IPS DF 4.7 (cell line): Measurements from ENCODE around the gene IQCE.
"Not testable (repeated sequence)": the region's sequence is repeated elsewhere in the genome, so short reads cannot be mapped to it uniquely, and the experiment has no call there.

Experiments
- DNase-seq: peaks from one replicate; pipeline ENCODE4 v3.0.0-alpha.2; 2013; ENCODE audit warnings: low spot score; ENCODE audit errors: extremely low read depth

Gene IQCE

DNA sequence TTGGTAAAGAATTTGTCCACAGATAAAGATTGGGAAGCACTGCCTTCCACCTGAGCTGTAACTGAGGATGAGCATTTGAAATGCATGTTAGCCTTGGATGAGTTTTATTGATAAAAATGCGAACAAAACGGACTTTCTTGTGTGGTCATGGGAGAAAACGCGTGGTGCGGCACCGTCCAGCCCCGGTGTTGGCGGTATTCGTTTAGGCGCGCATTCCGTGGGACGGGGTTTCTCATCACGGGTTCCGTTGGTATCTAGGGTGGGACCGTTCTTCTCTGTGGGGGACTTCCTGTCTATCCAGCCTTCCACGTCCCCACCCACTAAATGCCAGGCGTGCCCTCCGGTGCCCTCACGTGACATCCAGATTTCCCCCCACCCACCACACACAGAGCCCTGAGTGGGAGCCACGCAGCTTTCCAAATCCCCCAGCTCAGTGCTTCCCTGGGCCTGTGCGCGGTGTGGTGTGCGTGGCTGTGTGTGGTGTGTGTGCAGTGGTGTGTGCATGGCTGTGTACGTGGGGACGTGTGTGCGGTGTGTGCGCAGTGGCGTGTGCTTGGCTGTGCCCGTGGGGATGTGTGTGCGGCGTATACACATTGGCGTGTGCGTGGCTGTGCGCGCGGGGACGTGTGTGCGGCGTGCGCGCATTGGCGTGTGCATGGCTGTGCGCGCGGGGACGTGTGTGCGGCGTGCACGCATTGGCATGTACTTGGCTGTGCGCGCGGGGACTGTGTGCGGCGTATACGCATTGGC lies 18.1 kb downstream of the IQCE start:
- DNase-seq: no peak

DNA sequence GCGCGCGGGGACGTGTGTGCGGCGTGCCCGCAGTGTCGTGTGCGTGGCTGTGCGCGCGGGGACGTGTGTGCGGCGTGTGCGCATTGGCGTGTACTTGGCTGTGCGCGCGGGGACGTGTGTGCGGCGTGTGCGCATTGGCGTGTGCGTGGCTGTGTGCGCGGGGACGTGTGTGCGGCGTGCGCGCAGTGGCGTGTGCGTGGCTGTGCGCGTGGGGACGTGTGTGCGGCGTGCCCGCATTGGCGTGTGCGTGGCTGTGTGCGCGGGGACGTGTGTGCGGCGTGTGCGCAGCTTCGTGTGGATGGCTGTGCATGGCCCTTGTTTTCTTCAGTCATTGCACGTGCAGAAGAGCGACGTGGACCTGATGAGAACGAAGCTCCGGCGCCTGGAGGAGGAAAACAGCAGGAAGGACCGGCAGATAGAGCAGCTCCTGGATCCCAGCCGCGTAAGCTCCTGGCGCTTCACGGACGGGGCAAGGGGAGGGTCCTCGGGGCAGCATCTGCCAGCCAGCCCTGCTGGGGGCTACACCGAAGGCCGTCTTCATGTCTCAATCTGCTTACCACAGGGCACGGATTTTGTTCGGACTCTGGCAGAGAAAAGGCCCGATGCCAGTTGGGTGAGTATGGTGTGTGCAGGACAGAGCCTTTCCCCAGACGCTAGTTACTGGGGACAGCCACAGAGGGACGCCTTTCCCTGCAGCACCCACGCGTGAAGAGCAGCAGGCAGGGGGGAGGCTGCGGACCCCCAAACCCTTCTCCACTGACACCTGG lies 19.3 kb downstream of the IQCE start:
- DNase-seq: no peak

DNA sequence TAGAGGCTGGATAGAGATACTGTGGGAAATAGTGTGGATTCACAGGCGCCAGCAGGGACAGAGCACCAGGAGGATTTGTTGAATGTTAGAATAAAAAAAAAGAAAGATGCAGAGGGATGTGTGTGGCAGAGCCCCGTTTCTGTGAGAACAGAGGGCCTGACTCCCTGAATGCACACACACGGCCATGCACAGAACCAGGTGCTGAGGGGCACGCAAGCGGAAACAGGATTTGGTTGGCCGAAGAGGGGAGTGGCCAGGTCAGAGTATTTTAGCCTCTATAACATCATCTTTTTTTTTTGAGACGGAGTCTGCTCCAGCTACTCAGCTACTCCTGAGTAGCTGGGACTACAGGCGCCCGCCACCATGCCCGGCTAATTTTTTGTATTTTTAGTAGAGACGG lies 21.9 kb downstream of the IQCE start:
- no peak for DNase-seq

DNA sequence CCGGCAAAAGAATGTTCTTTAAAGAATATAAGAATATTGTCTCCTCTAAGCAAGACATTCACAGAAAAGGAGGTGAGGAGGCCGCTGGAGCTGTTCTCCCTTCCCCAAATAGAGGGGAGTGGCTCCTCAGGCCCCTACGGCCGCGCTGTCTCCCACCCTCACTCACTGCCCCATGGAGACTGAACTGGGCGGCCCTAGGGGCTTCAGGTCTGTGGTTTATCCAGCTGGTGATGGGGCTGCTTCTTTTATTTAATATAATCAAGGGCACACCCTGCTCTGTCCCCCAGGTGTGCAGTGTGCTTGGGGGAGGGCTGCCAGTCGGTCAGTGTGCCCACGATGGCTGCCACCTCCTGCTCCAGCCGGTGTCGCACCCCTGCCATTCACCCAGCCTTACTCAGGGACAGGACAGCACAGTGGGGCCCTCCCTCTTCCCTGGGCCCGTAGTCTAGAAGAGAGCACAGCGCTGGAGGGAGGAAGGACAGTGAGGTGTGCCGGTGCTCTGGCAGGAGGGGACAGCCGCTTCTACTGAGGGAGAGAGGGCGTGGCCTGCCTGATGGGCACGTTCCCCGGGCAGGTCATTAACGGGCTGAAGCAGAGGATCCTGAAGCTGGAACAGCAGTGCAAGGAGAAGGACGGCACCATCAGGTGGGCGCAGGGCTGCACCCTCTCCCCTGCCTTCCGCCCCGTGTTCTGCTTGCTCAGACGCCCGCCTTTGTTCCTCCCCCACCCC lies 23.4 kb downstream of the IQCE start:
- DNase-seq: no peak

DNA sequence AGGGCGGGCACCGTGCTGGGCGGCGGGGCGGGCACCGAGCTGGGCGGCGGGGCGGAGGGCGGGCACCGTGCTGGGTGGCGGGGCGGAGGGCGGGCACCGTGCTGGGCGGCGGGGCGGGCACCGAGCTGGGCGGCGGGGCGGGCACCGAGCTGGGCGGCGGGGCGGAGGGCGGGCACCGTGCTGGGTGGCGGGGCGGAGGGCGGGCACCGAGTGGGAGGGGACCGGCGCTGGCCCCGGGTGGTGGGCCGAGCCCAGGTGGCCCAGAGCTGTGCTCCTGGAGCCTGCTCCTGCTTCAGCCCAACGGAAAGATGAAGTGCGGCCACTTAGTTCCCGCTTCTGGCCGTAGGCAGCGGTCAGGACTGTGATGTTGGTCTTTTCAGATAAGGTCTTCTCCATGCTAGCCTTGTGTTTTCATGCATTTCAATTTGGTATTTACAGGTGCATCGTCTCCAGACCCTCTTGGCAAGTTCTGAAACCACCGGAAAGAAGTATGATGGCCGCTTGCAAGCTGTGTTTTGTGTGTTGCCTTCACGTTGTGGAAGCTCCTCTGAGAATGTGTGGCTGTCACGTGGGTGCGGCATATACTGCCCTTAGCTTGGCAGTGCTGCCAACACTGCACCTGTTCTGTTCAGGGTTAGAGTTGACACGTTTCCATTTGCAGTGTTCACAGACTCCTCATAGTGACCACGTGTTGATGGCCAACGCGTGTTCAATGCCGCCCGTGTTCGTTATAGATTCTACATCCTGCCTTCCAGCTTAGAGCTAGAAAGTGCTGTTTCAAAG lies 25.2 kb downstream of the IQCE start:
- no peak for DNase-seq

DNA sequence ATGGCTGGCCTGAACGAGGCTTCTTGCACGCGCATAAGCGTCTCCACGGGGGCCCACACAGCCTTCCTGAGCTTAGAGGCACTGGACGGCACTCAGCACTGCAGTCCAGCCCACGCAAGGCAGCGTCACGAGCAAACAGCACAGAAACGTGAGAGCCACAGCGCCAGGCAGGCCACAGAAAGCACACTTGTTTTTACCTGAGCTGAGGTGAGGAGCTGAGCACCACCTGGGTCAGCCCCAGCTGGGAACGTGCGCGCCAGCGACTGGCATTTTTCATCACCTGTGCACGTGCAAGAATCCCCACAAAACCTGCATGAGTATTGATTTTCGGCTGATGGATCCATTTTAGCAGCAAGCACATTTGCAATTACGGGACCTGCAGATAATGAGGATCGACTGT lies 26.7 kb downstream of the IQCE start:
- DNase-seq: no peak

DNA sequence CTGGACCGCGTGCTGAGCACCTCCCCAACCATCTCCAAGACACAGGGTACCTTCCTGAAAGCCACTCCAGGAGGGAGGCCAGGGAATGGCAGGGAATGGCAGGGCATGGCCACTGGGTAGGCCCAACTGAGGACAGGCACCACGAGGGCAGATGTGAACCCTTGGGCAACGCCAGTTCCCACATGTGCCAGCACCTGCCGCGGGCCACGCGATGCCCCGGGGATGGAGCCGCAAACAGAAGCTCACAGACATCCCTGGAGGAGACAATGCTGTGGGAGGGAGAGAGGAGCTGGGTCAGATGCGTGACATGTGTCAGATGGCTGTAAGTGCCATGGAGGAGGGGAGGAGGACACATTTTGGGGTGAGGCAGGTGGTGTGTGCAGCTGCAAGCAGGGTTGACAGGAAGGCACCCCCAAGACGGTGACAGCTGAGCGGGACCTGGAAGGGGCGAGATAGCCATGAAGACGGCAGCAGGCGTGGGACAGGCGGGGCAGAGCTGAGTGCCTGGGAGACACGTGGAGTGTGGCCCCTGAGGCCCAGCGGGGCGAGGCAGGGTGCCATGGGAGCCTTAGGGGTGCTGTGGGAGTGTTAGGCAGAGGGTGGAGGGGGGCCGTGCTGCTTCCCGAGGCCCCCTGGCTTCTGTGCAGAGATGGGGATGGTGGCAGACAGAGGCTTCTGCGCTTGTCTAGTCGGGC lies 27.7 kb downstream of the IQCE start:
- no peak for DNase-seq

DNA sequence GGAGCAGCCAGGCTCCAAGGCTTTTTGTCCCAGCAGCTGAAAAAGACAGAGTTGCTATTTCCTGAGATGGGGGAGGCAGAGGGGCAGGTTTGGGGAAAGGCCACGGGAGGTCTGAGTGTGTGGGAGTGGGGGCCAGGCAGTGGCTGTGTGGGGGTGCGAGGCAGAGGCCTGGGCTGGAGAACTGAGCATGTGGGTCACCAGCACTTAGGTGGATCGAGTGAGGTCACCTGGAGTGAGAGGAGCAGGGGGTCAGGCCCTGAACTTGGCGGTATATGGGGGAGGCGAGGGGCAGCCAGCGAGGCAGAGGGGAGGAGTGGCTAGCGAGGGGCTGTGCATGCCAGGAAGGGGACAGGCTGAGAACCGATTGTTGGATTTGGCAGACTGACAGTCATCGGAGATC lies 28.4 kb downstream of the IQCE start:
- no peak for DNase-seq

DNA sequence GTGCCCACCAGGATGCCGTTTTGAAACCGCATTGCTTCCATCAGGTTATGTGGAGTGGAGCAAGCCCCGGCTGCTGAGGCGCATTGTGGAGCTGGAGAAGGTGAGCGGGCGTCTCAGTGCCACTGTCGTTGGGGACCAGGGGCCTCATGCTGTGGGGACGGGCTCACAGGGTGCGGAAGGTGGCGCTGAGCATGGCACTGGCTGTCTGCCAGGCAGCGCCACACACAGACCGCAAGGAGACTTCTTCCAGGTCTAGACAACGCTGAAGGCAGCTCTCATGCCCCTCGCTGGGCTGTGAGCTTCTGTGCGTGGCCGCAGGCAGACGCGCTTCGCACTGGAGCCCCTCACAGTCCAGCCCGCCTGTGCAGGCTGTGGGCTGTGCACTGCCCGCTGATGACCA lies 29.0 kb downstream of the IQCE start:
- DNase-seq: no peak

DNA sequence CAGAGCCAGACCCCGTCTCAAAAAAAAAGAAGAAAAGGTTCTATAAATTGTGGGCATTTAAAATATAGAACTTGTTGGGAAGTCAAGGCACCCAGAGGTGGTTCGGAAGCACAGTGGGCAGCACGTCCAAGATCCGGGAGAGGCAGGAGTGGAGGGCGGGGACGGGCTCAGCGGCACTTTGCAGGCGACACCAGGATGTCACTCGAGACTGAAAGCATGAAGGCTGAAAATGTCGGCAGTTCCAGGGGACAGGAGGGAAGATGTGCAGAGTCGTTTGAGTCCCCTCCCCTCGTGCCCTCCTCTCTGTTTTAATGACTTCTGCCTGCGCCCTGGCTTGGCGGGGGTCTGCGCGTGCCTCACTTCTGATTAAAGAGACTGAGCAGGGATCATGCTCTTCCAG lies 30.6 kb downstream of the IQCE start:
- no peak for DNase-seq

DNA sequence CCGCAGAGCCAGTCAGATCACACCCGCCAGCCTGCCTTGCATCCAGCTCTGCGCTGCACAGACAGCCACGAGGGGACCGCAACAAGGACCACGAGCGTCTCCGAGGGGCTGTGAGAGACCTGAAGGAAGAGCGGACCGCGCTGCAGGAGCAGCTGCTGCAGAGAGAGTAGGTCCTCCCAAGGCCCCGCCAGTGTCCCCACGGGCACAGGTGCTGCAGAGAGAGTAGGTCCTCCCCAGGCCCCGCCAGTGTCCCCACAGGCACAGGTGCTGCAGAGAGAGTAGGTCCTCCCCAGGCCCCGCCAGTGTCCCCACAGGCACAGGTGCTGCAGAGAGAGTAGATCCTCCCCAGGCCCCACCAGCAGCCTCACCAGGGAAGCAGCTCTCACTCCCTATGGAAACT lies 31.2 kb downstream of the IQCE start:
- not testable (repeated sequence) for DNase-seq

DNA sequence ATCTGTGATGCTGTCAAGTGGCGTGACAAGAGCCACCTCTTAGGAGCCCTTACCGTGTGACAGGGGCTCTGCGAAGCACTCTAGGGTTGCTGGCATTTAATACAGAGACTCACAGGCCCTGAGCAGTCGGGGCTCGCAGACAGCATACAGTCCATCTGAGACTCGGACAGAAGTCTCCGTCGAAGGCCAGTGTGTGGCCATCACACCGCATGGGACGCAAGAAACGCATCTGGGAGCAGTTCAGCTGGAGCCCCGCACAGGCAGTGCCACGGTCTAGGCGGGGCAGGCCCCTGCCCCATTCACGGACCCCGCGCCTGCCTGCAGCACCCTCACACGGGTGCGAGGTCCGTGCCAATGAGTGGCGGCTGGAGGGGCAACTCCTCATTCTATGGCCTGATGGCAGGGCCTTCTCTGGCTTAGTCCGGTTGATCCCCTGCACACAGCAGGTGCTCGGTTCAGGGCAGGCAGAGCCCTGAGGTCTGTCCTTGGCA lies 33.6 kb downstream of the IQCE start:
- DNase-seq: no peak

DNA sequence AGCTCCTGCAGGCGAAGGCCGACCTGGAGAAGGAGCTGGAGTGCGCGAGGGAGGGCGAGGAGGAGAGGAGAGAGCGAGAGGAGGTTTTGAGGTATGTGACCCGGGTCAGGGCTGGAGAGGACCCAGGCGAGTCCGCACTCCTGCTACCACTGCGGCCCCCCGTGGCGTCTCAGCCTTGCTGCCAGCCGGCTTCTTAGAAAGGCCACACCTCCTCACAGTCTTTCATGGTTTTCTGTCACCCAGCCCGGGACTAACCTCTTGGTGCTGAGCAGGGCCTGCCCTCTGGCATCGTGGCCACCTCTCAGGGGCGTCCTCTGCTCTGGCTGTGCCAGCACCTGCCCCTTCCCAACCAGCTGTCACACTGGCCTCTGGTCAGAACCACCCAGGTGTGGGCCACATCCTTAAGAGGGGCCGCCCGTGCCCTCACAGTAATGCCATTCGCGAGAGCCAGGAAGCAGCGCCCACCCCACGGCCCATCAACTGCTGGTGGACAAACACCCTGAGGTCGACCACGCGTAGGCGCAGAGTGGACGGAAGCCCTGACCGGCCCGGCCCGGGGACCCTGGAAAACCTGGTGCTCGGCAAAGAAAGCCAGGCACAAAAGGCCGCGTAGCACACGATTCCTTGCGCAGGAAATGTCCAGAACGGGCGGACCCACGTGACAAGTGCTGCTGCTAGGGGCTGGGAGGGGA lies 34.4 kb downstream of the IQCE start:
- DNase-seq: no peak

DNA sequence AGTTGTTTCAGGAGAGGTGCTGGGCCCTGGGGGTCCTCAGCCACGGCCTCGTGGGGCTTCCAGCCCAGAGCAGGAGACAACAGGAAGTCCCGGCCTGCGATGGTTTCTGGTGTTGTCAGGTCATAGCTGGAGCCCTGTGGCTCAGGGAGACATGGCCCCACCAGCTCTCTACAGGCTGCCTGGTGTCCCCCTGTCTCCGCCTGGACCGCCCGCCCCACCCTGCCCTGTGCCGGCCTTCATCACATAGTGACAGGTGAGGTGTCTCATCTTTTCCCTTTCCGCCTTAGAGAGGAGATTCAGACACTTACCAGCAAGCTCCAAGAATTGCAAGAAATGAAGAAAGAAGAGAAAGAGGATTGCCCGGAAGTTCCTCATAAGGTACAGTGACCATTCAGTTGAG lies 35.8 kb downstream of the IQCE start:
- no peak for DNase-seq

DNA sequence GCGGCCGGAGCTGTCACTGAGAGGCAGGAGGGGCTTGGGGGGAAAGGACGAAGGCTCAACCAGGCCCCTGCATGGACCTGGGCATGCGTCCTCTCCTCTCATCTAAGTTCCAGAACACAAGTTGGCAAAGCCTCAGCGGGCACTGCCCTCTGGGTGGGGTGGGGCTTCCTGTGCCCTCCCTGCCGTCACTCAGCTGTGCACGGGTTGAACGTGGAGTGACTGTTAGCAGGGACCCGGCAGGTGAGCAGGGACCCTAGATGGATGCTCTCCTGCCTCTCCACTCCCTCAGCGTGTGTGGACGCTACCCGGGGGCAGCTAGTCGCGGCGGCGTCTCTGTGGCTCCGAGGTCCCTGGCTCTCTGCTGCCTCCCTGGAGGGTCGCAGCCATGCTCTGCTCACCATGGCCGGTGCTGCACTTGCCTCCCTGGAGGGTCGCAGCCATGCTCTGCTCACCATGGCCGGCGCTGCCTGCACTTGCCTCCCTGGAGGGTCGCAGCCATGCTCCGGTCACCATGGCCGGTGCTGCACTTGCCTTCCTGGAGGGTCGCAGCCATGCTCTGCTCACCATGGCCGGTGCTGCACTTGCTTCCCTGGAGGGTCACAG lies 36.6 kb downstream of the IQCE start:
- no peak for DNase-seq

DNA sequence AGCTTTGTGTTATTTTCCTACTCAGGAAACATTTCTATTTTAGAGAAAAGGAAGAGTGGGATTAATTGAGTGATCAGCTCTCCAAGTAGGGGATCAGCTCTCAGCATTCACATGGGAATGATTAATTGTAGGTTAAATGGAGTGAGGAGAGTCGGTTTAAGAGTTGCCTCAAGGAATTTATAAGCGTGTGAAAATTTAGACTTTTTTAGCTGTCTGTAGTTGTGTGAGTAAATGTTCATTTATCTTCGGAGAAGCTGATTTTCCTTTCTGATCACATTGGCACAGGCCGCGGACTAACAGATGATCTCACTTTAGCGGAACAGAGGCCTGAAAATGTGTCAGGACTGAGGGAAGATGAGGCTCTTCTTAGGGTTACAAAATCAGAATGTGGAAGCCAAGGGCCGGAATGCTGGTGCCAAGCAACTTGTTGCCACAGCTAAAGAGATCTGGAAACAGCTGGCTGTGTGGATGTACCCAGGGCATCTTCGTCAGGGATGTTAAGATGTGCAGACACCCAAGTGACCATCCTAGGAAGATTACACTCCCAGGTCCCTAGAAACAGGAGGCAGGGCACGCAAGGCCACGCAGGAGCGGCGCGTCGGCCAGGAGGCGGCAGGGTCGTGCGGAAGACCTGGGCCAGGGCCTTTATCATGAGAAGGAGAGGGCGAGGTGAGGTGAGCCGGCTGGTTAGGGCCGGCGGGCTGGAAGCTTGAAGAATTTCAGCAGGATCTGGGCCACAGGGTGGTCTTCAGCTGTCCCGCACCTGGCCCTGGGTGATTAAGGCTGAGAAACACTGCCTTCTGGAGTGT lies 37.9 kb downstream of the IQCE start:
- DNase-seq: no peak

DNA sequence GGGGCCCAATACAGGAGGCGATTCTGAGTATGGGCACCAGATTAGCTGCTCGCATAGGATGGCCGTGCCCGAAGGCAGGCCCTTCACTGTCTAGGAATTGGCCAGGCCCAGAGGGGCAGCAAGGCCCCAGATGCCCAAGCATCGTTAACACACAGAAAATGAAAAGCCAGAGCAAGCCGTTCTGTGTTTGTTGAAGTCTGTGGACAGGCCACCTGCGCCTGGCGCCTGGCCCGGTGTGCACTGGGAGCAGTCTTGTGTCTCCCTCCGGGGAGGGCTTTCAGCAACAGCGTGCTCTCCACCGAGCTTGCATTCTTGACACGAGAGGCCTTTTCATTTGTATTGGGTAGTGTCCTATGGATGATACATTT lies 38.5 kb downstream of the IQCE start:
- no peak for DNase-seq

DNA sequence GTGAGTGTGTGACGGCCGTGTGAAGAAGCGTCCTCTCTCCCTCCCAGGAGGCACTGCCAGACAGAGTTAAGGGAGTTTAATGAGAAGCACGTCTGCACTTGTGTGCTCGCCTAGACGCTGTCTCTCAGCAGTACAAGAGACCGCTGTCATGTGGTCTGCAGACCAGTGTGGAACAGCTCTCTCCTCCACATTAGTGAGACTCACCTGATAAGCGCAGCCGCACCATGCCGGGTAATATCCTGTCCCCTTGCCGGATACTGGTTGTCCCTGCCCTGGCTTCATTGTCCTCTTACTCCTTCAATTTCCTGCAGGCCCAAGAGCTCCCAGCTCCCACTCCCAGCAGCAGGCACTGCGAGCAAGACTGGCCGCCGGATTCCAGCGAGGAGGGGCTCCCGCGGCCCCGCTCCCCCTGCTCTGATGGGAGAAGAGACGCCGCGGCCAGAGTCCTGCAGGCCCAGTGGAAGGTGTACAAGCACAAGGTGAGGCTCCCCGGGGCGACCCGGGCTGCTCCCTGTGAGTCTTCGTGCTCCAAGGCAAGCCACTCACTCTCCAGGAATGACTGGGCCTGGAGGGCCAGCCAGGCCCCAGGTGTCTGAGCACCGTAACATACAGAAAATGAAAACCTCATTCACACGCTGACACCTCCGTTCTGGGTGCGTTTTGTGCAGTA lies 39.5 kb downstream of the IQCE start:
- no peak for DNase-seq

DNA sequence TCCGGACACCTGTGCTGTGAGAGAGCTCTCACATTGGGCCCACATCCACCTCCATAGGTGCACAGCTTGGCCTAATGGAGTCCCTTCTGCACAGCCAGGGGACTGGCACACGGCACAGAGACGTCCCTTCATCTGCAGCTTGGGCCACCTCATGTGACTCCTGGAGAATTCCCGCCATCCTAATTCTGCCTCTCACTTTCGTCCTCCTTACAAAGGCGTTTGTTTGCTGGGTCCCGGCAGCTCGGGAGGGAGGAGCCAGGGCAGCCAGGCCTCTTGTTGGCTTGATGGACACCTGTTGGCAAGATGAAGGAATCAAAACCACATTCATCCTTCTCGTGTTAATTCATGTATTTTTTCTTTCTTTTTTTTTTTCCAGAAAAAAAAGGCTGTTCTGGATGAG lies 42.3 kb downstream of the IQCE start:
- DNase-seq: no peak
